Measurements from ENCODE around the gene ZPLD1. TPM values are rescaled to one million over a fixed set of nuclear protein-coding genes. Genes with fewer than 3 reads are reported as not detected.
A peak's percentile ranks its signal among the peaks of the same experiment; 100 is the strongest.

Gene ZPLD1
- polyA plus RNA-seq, 6 donors from 2014 or later: not detected

- H3K9me3 Mint-ChIP-seq: peaks cover 0 to 4% (median 0%) of the 10 kb centered on the region in 7 donors
- no peaks in the 10 kb centered on the region for H3K4me1 Mint-ChIP-seq
- no peak overlapping the region for H3K4me3 Mint-ChIP-seq
- DNase-seq (no peak), ATAC-seq (ENCODE audit: low read depth in 2 of 2) (no peak)
- peaks cover 0 to 10% (median 4%) of the 10 kb centered on the region in 3 donors for H3K27me3 Mint-ChIP-seq
- H3K36me3 Mint-ChIP-seq: no peaks in the 10 kb centered on the region
- no peak overlapping the region for H3K27ac Mint-ChIP-seq
Measured at GRCh38 chr3:102474207-102474606, 39.4 kb downstream of the ZPLD1 start.

- H3K4me3 Mint-ChIP-seq: no peak overlapping the region
- H3K9me3 Mint-ChIP-seq: peaks cover 0 to 2% (median 0%) of the 10 kb centered on the region in 7 donors
- peaks cover 0 to 10% (median 4%) of the 10 kb centered on the region in 3 donors for H3K27me3 Mint-ChIP-seq
- no peak overlapping the region for H3K27ac Mint-ChIP-seq
- ATAC-seq (ENCODE audit: low read depth in 2 of 2) (no peak), DNase-seq (no peak)
- H3K4me1 Mint-ChIP-seq: no peaks in the 10 kb centered on the region
- H3K36me3 Mint-ChIP-seq: no peaks in the 10 kb centered on the region
Measured at GRCh38 chr3:102476198-102476597, 41.4 kb downstream of the ZPLD1 start.

GRCh38 chr3:102478160-102478559 is 43.3 kb downstream of the ZPLD1 start:
- no peak for ATAC-seq (ENCODE audit: low read depth in 2 of 2)
- no peak for DNase-seq
- Mint-ChIP-seq H3K4me3 (no peak overlapping the region), H3K27me3 (peaks cover 0 to 10% (median 4%) of the 10 kb centered on the region in 3 donors), H3K4me1 (no peaks in the 10 kb centered on the region), H3K27ac (no peak overlapping the region), H3K36me3 (no peaks in the 10 kb centered on the region), H3K9me3 (no peaks in the 10 kb centered on the region)

GRCh38 chr3:102480139-102480538 is 45.3 kb downstream of the ZPLD1 start:
- Mint-ChIP-seq H3K4me1 (no peaks in the 10 kb centered on the region), H3K4me3 (no peak overlapping the region), H3K27ac (no peak overlapping the region)

GRCh38 chr3:102481050-102481449 is 46.2 kb downstream of the ZPLD1 start:
- H3K4me3 Mint-ChIP-seq: no peak overlapping the region
- H3K27ac Mint-ChIP-seq: no peak overlapping the region
- ATAC-seq (ENCODE audit: low read depth in 2 of 2): no peak
- no peaks in the 10 kb centered on the region for H3K36me3 Mint-ChIP-seq
- no peaks in the 10 kb centered on the region for H3K4me1 Mint-ChIP-seq
- no peaks in the 10 kb centered on the region for H3K9me3 Mint-ChIP-seq
- H3K27me3 Mint-ChIP-seq: peaks cover 0 to 10% (median 4%) of the 10 kb centered on the region in 3 donors
- DNase-seq: no peak

More at GRCh38 chr3:102480139-102480538, 45.3 kb downstream of the ZPLD1 start:
- Mint-ChIP-seq H3K27me3 (peaks cover 0 to 10% (median 4%) of the 10 kb centered on the region in 3 donors), H3K9me3 (no peaks in the 10 kb centered on the region), H3K36me3 (no peaks in the 10 kb centered on the region)
- ATAC-seq (ENCODE audit: low read depth in 2 of 2) (no peak), DNase-seq (no peak)

- H3K27ac Mint-ChIP-seq: no peak overlapping the region
- no peak for ATAC-seq (ENCODE audit: low read depth in 2 of 2)
- no peaks in the 10 kb centered on the region for H3K36me3 Mint-ChIP-seq
- no peaks in the 10 kb centered on the region for H3K4me1 Mint-ChIP-seq
- no peak for DNase-seq
- peaks cover 0 to 5% (median 0%) of the 10 kb centered on the region in 7 donors for H3K9me3 Mint-ChIP-seq
- peak overlapping the region in 1 of 8 donors; percentile 5 for H3K4me3 Mint-ChIP-seq
- H3K27me3 Mint-ChIP-seq: peaks cover 0 to 4% (median 0%) of the 10 kb centered on the region in 3 donors
Measured at GRCh38 chr3:102483556-102483955, 48.7 kb downstream of the ZPLD1 start.

- Mint-ChIP-seq H3K36me3 (no peaks in the 10 kb centered on the region), H3K4me1 (no peaks in the 10 kb centered on the region), H3K4me3 (no peak overlapping the region), H3K9me3 (peaks cover 0 to 5% (median 0%) of the 10 kb centered on the region in 7 donors), H3K27me3 (peaks cover 0 to 4% (median 0%) of the 10 kb centered on the region in 3 donors), H3K27ac (no peak overlapping the region)
- ATAC-seq (ENCODE audit: low read depth in 2 of 2) (no peak), DNase-seq (no peak)
Measured at GRCh38 chr3:102484363-102484762, 49.5 kb downstream of the ZPLD1 start.

- ATAC-seq (ENCODE audit: low read depth in 2 of 2) (no peak), DNase-seq (no peak)
- H3K27ac Mint-ChIP-seq: no peak overlapping the region
- H3K9me3 Mint-ChIP-seq: peaks cover 0 to 5% (median 0%) of the 10 kb centered on the region in 7 donors
- H3K27me3 Mint-ChIP-seq: no peaks in the 10 kb centered on the region
- no peaks in the 10 kb centered on the region for H3K36me3 Mint-ChIP-seq
- H3K4me3 Mint-ChIP-seq: no peak overlapping the region
- H3K4me1 Mint-ChIP-seq: no peaks in the 10 kb centered on the region
Measured at GRCh38 chr3:102485701-102486100, 50.9 kb downstream of the ZPLD1 start.

GRCh38 chr3:102488331-102488730 is 53.5 kb downstream of the ZPLD1 start:
- H3K27ac Mint-ChIP-seq: no peak overlapping the region
- H3K9me3 Mint-ChIP-seq: peaks cover 0 to 6% (median 4%) of the 10 kb centered on the region in 7 donors
- DNase-seq (no peak), ATAC-seq (ENCODE audit: low read depth in 2 of 2) (no peak)
- peaks cover 0 to 17% (median 6%) of the 10 kb centered on the region in 3 donors for H3K27me3 Mint-ChIP-seq
- no peak overlapping the region for H3K4me3 Mint-ChIP-seq
- H3K4me1 Mint-ChIP-seq: no peaks in the 10 kb centered on the region
- no peaks in the 10 kb centered on the region for H3K36me3 Mint-ChIP-seq

GRCh38 chr3:102492300-102492699 is 57.5 kb downstream of the ZPLD1 start:
- Mint-ChIP-seq H3K27ac (no peak overlapping the region), H3K27me3 (peaks cover 6 to 17% (median 8%) of the 10 kb centered on the region in 3 donors), H3K4me1 (no peaks in the 10 kb centered on the region), H3K4me3 (no peak overlapping the region), H3K36me3 (no peaks in the 10 kb centered on the region), H3K9me3 (peaks cover 0 to 6% (median 1%) of the 10 kb centered on the region in 7 donors)
- no peak for ATAC-seq (ENCODE audit: low read depth in 2 of 2)
- no peak for DNase-seq

- Mint-ChIP-seq H3K27me3 (peaks cover 6 to 13% (median 9%) of the 10 kb centered on the region in 3 donors), H3K27ac (no peak overlapping the region), H3K4me3 (no peak overlapping the region), H3K9me3 (peaks cover 0 to 4% (median 0%) of the 10 kb centered on the region in 7 donors), H3K4me1 (no peaks in the 10 kb centered on the region), H3K36me3 (no peaks in the 10 kb centered on the region)
- no peak for ATAC-seq (ENCODE audit: low read depth in 2 of 2)
- DNase-seq: no peak
Measured at GRCh38 chr3:102497571-102497970, 62.8 kb downstream of the ZPLD1 start.

- DNase-seq (no peak), ATAC-seq (ENCODE audit: low read depth in 2 of 2) (no peak)
- H3K27me3 Mint-ChIP-seq: peaks cover 0 to 13% (median 6%) of the 10 kb centered on the region in 3 donors
- H3K9me3 Mint-ChIP-seq: peaks cover 0 to 14% (median 4%) of the 10 kb centered on the region in 7 donors
- no peaks in the 10 kb centered on the region for H3K4me1 Mint-ChIP-seq
- H3K4me3 Mint-ChIP-seq: no peak overlapping the region
- no peaks in the 10 kb centered on the region for H3K36me3 Mint-ChIP-seq
- no peak overlapping the region for H3K27ac Mint-ChIP-seq
Measured at GRCh38 chr3:102505542-102505941, 70.7 kb downstream of the ZPLD1 start.

- H3K4me3 Mint-ChIP-seq: no peak overlapping the region
- DNase-seq (no peak), ATAC-seq (ENCODE audit: low read depth in 2 of 2) (no peak)
- H3K27me3 Mint-ChIP-seq: peaks cover 0 to 13% (median 6%) of the 10 kb centered on the region in 3 donors
- H3K9me3 Mint-ChIP-seq: peaks cover 0 to 7% (median 2%) of the 10 kb centered on the region in 7 donors
- no peaks in the 10 kb centered on the region for H3K36me3 Mint-ChIP-seq
- H3K27ac Mint-ChIP-seq: no peak overlapping the region
- H3K4me1 Mint-ChIP-seq: no peaks in the 10 kb centered on the region
Measured at GRCh38 chr3:102510663-102511062, 75.8 kb downstream of the ZPLD1 start.

GRCh38 chr3:102511168-102511567 is 76.4 kb downstream of the ZPLD1 start:
- Mint-ChIP-seq H3K4me3 (no peak overlapping the region), H3K9me3 (peaks cover 0 to 4% (median 0%) of the 10 kb centered on the region in 7 donors), H3K27me3 (peaks cover 0 to 13% (median 6%) of the 10 kb centered on the region in 3 donors), H3K36me3 (no peaks in the 10 kb centered on the region), H3K27ac (no peak overlapping the region), H3K4me1 (no peaks in the 10 kb centered on the region)
- DNase-seq: no peak
- ATAC-seq (ENCODE audit: low read depth in 2 of 2): no peak

GRCh38 chr3:102511639-102512038 is 76.8 kb downstream of the ZPLD1 start:
- Mint-ChIP-seq H3K4me1 (no peaks in the 10 kb centered on the region), H3K4me3 (no peak overlapping the region), H3K27me3 (peaks cover 2 to 15% (median 6%) of the 10 kb centered on the region in 3 donors), H3K27ac (no peak overlapping the region), H3K36me3 (no peaks in the 10 kb centered on the region), H3K9me3 (peaks cover 0 to 2% (median 0%) of the 10 kb centered on the region in 7 donors)
- ATAC-seq (ENCODE audit: low read depth in 2 of 2): no peak
- no peak for DNase-seq
